Colonic mucosa (tissue), 4 donors: ENCODE results near the gene HTRA3. TPM values are rescaled to one million over a fixed set of nuclear protein-coding genes. Genes with fewer than 3 reads are reported as not detected.

Experiments
- DNase-seq: peaks from one replicate; pipeline ENCODE4 v3.0.0-alpha.2; 2020
- H3K27ac ChIP-seq: fragments of 200-600 bp; one replicate; pipeline ENCODE4 v1.8.0; 2021
- H3K27me3 ChIP-seq: fragments of 200-600 bp; one replicate; pipeline ENCODE4 v1.8.0; 2021
- H3K36me3 ChIP-seq: fragments of 200-600 bp; one replicate; pipeline ENCODE4 v1.8.0; 2021
- H3K4me1 ChIP-seq: fragments of 200-600 bp; one replicate; pipeline ENCODE4 v1.8.0; 2021; ENCODE audit warnings: mild to moderate bottlenecking
- H3K4me3 ChIP-seq: fragments of 200-600 bp; one replicate; pipeline ENCODE4 v1.8.0; 2021
- H3K9ac ChIP-seq, 2 donors: one replicate each; pipeline ENCODE4 v1.7.0; 2013; ENCODE audit warnings: control low read depth in 2 of 2, low read depth in 2 of 2, low read length in 2 of 2
- H3K9me3 ChIP-seq: fragments of 200-600 bp; one replicate; pipeline ENCODE4 v1.8.0; 2021
- intact Hi-C: fragments of 100-400 bp; cut with DNase I; formaldehyde crosslinking; loops from one replicate; pipeline ENCODE4 v1.14.1; 2022
- total RNA-seq, 2 donors: library from RNA; stranded (reverse); fragmentation: NEBNext Ultra II Directional in 1 of 2; extraction: Animal tissue kit (Norgen Biotek cat#: 25700) in 1 of 2; gene quantifications; one replicate each; pipeline ENCODE4 v1.2.1, GENCODE V29; 2021
- TF ChIP-seq, protein P1 (sequence below): fragments of 200-600 bp; IDR thresholded peaks from one replicate; pipeline ENCODE4 v1.8.0; 2022; ENCODE audit warnings: antibody characterized with exemption, mild to moderate bottlenecking
- donor health status: healthy.
- donor health status: DM: no; HTN: no; CAD: no.
- donor health status: DM: no; HTN: no; CAD: no.

Gene HTRA3
- total RNA-seq, 2 donors from 2014 or later = 1.3 to 5.0 TPM

DNA sequence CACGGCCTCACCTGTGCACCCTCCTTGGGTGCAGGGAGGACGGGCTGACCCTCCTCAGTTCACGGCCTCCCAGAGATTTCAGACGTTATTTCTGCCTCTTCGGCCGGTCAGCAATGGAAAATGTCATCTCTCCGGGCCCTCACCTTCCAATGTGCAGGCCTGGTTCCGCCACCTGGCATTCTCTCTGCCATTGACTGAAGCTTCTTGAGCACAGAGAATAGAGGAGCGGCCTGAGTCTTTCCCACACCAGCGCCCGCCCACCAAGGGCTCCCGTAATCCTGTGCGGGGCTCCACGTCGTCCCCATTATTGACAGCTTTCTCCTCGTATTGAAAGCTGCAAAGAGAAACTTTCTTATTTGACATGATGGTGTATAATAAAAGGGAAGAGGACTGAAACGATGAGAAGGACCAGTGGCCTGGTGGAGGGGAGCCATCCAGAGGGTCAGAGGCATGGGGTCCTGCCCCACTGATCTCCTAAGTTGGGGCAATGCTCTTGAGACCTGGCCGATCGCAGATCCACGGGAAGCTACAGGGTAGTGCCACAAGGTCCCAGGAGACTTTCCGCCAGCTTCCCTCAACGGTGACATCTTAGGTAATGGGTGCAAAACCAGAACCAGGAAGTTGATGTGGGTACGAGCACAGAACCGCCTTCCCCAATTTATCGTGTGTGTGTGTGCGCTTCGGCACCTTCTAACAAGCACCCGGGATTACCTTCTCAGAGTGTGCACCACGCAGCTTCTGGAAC lies 20.6 kb downstream of the HTRA3 start:
- Histone ChIP-seq H3K27me3 (no peaks in the 10 kb centered on the region), H3K27ac (no peak overlapping the region), H3K4me1 (no peaks in the 10 kb centered on the region), H3K9ac (no peak overlapping the region), H3K4me3 (no peak overlapping the region), H3K9me3 (no peaks in the 10 kb centered on the region), H3K36me3 (no peaks in the 10 kb centered on the region)
- intact Hi-C loops = no loop called here
- TF ChIP-seq, protein P1, sequence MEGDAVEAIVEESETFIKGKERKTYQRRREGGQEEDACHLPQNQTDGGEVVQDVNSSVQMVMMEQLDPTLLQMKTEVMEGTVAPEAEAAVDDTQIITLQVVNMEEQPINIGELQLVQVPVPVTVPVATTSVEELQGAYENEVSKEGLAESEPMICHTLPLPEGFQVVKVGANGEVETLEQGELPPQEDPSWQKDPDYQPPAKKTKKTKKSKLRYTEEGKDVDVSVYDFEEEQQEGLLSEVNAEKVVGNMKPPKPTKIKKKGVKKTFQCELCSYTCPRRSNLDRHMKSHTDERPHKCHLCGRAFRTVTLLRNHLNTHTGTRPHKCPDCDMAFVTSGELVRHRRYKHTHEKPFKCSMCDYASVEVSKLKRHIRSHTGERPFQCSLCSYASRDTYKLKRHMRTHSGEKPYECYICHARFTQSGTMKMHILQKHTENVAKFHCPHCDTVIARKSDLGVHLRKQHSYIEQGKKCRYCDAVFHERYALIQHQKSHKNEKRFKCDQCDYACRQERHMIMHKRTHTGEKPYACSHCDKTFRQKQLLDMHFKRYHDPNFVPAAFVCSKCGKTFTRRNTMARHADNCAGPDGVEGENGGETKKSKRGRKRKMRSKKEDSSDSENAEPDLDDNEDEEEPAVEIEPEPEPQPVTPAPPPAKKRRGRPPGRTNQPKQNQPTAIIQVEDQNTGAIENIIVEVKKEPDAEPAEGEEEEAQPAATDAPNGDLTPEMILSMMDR = no peak
- no peak for DNase-seq

DNA sequence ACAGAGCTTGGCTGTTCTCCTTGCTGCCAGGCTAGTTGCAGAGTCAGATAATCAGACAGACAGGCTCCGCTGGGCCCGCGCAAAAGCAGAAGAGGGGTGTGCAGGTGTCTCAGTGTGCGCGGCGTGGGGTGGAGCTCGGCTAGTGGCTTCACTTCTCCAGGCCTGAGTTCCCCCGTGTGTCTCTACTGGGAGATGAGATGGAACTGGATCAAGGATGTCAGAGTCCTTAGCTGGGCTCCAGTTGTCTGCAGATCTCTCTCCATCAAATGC lies 21.1 kb downstream of the HTRA3 start:
- intact Hi-C loops = no loop called here
- no peaks in the 10 kb centered on the region for H3K27me3 ChIP-seq
- H3K9me3 ChIP-seq = no peaks in the 10 kb centered on the region
- H3K27ac ChIP-seq = no peak overlapping the region
- H3K9ac ChIP-seq = no peak overlapping the region
- DNase-seq = no peak
- no peak overlapping the region for H3K4me3 ChIP-seq
- TF ChIP-seq, protein P1 = no peak
- H3K4me1 ChIP-seq = no peaks in the 10 kb centered on the region
- H3K36me3 ChIP-seq = no peaks in the 10 kb centered on the region

DNA sequence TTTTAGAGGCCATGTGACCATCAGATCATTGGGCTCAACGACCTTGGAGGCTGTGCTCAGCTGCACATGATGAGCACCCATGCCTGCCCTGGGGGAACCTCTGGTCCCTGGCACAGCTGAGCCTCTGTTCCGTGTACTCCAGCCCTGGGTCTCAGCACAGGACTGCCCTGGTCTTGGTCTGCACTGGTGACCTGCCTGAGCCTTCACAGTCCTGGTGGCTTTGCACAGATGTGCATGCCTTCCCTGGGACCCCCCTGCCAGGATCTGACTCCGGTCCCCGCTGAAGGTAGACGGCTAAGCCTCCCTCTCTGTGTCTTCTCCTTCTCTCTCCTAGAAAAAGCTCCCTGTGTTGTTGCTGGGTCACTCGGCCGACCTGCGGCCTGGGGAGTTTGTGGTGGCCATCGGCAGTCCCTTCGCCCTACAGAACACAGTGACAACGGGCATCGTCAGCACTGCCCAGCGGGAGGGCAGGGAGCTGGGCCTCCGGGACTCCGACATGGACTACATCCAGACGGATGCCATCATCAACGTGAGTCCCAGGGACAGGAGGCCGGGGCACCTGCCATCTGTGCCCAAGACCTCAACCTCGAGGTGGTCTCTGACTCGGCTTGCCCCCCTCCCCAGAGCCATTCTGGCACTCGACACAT lies 21.6 kb downstream of the HTRA3 start:
- Histone ChIP-seq H3K27ac (no peak overlapping the region), H3K27me3 (no peaks in the 10 kb centered on the region), H3K36me3 (no peaks in the 10 kb centered on the region), H3K4me1 (no peaks in the 10 kb centered on the region), H3K9me3 (no peaks in the 10 kb centered on the region), H3K9ac (no peak overlapping the region), H3K4me3 (no peak overlapping the region)
- no peak for DNase-seq
- TF ChIP-seq, protein P1 = no peak
- intact Hi-C loops = no loop called here

DNA sequence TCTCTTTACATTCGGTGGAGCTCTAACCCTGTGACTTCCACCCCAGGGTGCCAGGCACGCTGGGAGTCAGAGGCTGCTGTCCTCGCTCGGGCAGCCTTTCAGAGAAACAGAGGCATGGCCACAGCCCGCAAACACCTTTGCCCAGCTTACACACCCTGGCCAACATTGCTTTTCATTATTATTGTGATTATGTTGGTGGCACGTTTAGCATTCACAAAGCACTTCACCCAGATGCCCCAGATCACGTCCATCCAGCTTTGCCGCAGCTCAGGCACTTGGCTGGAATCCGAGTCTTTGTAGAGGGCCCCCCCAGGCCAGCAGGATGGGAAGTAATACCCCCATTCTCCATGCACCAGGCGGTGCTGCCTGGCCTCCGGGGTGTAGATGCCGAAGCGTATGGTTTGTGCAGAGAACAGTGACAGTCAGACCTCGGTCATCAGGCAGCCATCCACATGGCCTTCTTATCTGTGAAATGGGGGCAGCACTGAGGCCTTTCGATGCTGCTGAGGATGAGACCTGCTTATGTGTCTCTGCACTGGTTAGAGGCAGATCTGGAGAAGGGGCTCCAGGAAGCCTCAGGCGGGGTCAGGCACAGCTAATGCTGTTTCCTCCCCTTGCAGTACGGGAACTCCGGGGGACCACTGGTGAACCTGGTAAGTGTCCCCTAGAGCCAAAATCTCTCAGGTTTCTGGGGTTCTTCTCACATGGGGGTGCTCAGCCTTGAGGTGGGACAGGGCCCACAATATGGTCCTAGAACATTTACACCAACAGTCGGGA lies 22.3 kb downstream of the HTRA3 start:
- intact Hi-C loops = no loop called here
- TF ChIP-seq, protein P1 = no peak
- no peak overlapping the region for H3K9ac ChIP-seq
- DNase-seq = no peak
- no peak overlapping the region for H3K4me3 ChIP-seq
- H3K27me3 ChIP-seq = no peaks in the 10 kb centered on the region
- no peaks in the 10 kb centered on the region for H3K4me1 ChIP-seq
- no peaks in the 10 kb centered on the region for H3K9me3 ChIP-seq
- no peaks in the 10 kb centered on the region for H3K36me3 ChIP-seq
- no peak overlapping the region for H3K27ac ChIP-seq

DNA sequence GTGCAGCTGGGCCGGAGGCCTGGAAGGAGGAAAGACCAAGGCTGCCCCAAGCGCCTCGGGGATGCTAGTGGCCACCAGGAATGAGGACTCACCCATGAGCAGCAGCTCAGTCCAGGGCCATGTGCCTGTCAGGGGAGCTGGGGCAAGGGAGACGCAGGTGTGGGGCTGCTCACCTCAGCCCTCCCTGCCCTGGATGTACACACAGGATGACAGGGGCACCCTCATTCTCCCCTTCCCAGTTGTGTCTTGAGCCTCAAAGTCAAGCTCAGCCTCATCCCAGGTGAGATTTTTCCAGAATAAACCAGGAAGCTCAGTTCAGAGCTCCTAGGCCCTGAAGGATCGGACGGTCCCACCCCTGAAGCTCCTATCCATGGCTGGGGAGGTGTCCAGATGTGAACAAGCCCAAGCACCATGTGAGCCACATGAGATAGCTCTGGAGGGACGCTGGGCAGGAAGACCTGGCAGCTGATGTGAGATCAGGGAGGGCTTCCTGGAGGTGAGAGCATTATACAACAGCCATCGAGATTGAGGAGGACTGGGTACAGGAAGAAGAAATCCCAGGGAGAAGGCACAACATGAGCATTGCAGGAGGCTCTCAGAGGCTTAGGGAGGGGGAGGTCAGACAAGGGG lies 23.0 kb downstream of the HTRA3 start:
- Histone ChIP-seq H3K9me3 (no peaks in the 10 kb centered on the region), H3K4me1 (no peaks in the 10 kb centered on the region), H3K9ac (no peak overlapping the region), H3K4me3 (no peak overlapping the region), H3K36me3 (no peaks in the 10 kb centered on the region), H3K27ac (no peak overlapping the region), H3K27me3 (no peaks in the 10 kb centered on the region)
- intact Hi-C loops = no loop called here
- TF ChIP-seq, protein P1 = no peak
- no peak for DNase-seq
